T follicular helper cell (primary cell): ENCODE measurements around the gene HES4.
A peak's percentile ranks its signal among the peaks of the same experiment; 100 is the strongest.

ENCODE experiments used
- DNase-seq: peaks from one replicate; pipeline ENCODE4 v3.0.0-alpha.2; 2020; ENCODE audit warnings: low read depth

HES4 gene

DNA sequence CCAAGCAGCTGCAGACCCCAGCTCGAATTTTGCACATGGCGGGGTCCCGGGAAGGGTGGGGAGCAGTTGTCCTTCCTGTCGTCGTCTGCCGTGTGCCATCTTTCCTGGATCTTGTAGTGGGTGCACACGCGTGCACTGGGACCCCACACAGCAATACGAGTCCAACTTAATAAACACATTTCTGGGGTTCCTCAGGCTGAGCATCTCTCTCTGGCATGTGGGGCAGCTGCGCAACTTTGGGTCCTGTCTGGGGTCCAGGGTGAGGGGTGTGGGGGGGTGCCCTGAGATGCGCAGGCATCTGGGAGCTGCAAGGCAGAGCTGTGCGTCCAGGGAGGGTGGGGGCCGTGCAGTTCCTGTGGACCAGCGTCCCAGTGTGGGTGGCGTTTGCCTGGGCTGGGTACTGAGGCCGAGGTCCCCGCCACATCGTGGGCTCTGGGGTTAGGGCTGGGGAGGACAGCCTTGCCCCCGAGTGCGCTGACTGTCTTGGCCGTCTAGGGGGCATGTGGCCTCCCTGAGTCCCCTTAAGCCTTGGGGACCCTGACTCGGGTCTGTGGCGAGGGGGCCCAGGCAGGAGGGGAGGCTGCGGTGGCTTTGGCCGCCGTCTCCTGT is 34.3 kb downstream of the HES4 start:
- DNase-seq = no peak

DNA sequence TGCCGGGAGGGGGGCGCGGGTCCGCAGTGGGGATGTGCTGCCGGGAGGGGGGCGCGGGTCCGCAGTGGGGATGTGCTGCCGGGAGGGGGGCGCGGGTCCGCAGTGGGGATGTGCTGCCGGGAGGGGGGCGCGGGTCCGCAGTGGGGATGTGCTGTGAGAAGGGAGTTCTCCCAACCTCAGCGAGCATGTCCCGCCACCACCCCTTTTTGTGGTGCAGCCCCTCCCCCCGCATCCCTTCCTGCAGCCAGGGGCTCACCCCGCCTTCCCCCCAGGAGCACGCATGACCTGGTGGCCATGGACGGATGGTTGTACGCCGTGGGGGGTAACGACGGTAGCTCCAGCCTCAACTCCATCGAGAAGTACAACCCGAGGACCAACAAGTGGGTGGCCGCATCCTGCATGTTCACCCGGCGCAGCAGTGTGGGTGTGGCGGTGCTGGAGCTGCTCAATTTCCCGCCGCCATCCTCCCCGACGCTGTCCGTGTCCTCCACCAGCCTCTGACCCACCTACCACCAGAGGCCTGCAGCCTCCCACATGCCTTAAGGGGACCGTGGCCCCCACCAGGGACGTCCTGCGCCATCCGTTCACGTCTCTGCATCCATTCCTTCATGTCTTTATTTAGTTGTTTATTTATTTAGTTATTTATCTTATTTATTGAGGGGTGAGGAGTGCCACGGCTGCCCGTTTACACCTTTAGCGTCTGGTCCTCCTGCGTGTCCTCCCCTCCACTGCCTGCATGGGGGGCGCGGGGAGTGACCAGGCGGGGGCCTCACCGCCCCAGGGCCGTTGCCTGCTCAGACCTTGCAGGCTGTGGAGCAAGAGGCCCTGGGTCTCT is 35.0 kb downstream of the HES4 start:
- DNase-seq = no peak

DNA sequence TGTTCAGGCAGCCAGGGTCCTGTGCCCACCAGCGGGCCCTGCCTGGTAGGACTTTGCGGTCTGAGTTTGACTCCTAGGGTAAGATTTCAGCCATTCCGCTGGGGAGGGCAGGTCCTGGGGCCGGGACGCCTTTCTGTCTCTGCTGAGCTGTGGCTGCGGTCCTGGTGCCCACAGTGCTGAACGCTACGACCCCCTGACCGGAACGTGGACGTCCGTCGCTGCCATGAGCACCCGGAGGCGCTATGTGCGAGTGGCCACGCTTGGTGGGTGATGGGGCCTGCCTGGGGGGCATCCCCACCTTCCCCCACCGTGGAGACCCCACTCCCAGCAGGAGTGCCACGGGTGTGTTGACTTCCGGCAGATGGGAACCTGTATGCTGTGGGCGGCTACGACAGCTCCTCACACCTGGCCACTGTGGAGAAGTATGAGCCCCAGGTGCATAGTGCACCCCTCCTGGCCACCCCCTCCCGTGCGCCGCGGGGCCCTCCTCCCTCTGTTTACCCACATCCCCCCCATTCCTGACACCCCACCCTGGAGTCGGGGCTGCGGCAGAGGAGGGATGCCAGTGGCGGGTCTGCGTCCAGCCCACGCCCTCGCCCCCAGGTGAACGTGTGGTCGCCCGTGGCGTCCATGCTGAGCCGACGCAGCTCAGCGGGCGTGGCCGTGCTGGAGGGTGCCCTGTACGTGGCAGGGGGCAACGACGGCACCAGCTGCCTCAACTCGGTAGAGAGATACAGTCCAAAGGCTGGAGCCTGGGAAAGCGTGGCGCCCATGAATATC is 36.0 kb downstream of the HES4 start:
- DNase-seq = no peak

DNA sequence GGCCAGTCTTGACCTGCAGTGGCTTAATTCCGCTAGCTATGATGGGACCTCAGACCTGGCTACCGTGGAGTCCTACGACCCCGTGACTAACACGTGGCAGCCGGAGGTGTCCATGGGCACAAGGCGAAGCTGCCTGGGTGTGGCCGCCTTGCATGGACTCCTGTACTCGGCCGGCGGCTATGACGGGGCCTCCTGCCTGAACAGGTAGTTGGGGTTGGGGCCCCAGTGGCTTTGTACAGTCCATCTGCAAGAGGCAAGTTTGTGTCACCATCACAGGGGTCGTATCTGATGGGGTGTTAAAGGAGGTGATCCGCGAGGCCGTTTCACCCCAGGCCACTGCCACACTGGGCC is 36.6 kb downstream of the HES4 start:
- DNase-seq = no peak

DNA sequence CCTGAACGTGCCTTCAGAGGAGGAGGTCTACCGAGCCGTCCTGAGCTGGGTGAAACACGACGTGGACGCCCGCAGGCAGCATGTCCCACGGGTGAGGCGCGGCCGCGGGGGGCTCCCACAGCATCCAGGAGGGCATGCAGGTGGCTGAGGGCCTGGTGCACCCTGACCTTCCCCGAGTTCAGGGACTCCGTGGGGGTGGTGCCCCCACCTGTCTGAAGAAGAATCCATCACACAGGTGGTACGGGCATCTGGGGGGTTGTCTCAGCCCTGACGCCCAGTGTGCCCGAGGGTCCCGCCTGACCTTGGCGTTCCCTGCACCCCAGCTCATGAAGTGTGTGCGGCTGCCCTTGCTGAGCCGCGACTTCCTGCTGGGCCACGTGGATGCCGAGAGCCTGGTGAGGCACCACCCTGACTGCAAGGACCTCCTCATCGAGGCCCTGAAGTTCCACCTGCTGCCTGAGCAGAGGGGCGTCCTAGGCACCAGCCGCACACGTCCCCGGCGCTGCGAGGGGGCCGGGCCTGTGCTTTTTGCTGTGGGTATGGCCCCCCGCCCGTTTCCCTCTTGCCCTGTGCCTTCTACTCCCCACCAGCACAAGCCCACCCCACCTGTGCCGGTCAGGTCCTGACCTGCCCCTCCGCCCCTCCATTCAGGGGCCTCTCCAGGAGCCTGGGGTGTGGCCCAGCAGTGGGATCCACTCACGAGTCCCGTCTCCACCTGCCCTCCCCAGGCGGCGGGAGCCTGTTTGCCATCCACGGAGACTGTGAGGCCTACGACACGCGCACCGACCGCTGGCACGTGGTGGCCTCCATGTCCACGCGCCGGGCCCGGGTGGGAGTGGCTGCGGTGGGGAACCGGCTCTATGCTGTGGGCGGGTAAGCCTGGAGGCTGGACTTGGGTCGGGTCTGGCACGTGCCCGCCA is 37.3 kb downstream of the HES4 start:
- no peak for DNase-seq

DNA sequence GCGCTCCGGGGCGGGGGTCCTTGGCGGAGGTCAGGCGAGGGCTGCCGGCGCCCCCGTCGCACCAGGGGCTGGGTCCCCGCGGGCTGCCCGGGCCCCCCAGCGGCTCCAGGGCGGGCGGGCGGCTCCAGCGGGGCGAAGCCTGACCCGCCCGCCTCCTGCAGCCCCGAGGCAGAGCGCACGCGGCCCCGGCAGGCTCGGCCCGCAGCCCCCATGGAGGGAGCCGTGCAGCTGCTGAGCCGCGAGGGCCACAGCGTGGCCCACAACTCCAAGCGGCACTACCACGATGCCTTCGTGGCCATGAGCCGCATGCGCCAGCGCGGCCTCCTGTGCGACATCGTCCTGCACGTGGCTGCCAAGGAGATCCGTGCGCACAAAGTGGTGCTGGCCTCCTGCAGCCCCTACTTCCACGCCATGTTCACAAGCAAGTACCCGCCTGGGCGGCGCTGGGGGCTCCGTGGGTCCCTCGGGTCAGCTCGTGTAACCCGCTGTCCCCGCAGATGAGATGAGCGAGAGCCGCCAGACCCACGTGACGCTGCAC is 38.7 kb downstream of the HES4 start:
- no peak for DNase-seq

DNA sequence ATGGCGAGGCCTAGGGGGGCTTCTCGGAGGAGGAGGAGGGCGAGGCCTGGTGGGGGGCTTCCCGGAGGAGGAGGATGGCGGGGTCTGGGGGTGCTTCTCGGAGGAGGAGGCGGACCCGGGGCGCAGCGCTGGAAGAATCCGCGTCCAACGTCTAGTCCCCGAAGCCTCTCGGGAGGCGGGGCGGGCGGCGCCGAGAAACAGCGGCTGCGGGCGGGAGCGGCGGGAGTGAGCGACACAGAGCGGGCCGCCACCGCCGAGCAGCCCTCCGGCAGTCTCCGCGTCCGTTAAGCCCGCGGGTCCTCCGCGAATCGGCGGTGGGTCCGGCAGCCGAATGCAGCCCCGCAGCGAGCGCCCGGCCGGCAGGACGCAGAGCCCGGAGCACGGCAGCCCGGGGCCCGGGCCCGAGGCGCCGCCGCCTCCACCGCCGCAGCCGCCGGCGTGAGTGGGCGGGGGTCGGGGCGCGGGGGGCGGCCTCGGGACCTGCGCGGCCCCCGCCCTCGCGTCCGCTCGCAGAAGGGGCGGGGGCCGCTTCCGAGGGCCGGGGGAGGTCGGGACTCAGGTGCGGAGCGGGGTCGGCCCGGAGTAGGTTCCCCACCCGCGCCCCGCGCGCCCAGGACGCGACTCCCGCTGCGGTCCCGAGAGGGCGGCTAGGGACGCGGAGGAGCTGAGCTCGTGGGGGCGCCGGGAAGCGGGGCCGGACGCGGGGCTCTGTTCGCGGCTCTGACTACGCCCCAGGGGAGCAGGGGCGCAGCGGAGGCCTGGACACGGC is 39.4 kb downstream of the HES4 start, which contains the start of gene KLHL17:
Gene KLHL17, plus strand, starts transcription at position 222 of the 769 bp plus-strand sequence. Its CDS starts 110 bp downstream, at position 332.
- DNase-seq = peak; percentile 71

DNA sequence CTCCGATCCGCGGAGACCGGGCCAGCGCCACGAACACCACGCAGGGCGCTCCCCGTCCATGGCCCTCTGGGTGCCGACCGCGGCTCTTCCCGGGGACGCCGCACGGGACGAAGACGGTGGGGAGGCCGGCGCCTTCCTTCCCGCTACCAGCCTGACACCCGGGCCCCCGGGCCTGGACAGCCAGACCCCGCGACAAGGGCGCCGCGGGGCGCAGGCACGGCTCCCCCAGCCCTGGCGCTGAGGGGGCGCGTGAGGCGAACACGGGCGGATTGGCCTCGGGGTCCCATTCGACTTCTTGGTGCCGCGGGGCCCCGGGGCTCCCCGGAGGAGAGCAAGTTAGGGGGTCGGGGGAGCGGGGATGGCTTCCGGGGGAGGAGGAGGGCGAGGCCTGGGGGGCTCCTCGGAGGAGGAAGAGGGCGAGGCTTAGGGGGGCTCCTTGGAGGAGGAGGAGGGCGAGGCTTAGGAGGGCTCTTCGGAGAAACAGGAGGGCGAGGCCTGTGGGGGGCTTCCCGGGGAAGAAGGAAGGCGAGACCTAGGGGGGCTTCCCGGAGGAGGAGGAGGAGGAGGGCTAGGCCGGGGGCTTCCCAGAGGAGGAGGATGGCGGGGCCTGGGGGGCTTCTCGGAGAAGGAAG is 40.0 kb downstream of the HES4 start:
- no peak for DNase-seq

DNA sequence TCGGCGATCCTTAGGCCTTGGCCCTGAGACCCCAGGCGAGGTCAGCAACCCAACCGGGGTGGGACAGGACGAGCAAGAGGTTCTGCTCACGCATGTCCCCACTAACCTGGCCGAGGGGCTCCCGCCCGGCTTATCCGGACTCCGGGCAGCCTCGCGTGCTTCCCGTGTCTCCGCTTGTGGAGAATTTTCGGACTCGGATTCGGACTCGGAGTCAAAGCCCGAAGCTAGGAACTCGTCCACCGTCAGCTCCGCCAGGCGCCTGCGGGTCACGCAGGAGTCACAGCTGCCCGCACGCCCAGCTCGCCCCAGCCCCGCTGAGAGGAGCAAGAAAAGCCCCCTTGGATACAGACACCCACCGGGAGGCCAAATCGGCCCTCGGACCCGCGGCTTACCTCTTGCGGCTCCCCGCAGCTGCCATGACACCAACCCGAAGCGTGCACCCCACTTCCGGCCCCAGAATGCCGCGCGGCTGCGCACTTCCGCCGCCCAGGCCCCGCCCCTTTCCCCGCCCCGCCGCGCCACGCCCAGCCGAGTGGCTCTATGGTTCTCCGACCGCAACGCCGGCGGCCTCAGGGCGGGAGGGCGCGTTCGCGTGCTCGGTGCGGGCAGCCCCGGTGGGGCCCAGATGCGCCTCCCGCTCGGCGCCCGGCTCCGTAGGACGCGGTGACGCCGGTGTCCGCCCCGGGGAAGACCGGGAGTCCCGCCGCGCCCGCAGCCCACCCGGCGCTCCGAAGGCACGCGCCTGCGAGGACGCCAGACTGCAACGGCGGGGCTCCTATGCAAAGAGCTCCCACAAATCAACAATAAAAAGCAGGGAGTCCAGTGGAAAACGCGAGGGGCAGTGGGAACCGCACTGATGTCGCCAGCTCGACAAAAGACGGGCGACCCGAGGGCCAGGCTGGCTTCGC is 40.8 kb downstream of the HES4 start, which contains the start of gene NOC2L:
Gene NOC2L, minus strand, starts transcription at position 434 of the 908 bp plus-strand sequence. Its CDS starts 16 bp downstream, at position 418.
- DNase-seq = peak; percentile 92

DNA sequence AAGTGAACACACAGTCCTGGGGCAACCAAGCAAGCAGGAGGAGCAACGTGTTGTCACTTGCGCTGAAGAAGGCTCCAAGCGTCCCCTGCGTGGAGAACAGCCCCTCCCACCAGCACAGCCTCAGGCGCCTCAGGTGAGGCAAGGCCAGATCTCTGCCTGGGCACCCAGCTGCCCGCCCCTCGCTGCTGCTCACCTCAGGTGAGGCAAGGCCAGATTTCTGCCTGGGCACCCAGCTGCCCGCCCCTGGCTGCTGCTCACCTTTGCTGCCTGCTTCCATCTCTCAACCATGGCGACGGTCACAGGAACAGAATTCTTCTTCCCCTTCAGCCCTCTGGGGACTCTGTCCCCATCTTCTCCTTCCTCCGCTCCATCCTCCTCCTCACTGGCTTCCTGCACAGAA is 43.3 kb downstream of the HES4 start:
- DNase-seq = no peak

DNA sequence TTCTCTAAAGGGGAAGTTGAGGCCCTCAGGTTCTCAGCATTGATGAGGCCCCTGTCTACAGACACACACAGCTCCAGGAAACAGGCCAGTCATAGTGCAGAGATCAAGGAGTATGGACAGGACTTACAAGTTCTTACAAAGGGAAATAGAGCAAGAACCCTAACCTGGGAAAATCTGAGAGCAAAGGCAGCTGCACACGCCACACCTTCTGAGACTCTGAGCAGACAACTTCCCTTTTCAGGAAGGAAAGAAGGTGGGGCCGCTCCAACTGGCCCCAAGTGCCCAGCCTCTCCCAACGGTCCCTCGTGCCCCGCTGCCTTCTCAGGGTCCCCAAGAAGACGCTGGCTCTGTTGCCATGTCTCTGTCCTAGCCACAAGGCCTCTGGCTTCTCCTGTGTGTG is 44.4 kb downstream of the HES4 start:
- no peak for DNase-seq

DNA sequence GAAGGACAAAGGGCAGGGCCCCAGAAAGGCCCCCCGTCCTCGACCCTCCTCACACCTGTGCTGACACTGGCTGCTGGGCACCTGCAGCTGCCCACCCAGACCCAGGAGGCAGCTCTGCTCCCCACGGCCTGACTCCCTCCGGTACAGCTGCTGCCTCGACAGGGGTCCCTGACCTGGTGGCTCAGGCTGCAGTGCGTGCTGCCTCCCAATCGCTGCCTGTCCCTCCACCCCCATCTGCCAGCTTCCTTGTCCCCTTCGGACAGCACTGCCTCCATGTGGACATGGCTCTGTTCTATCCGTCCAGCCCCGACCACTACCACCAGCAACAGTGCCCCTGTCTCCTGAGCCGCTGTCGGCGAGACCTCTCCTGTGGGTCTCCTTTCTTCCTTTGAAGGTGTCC is 45.0 kb downstream of the HES4 start:
- DNase-seq = no peak

DNA sequence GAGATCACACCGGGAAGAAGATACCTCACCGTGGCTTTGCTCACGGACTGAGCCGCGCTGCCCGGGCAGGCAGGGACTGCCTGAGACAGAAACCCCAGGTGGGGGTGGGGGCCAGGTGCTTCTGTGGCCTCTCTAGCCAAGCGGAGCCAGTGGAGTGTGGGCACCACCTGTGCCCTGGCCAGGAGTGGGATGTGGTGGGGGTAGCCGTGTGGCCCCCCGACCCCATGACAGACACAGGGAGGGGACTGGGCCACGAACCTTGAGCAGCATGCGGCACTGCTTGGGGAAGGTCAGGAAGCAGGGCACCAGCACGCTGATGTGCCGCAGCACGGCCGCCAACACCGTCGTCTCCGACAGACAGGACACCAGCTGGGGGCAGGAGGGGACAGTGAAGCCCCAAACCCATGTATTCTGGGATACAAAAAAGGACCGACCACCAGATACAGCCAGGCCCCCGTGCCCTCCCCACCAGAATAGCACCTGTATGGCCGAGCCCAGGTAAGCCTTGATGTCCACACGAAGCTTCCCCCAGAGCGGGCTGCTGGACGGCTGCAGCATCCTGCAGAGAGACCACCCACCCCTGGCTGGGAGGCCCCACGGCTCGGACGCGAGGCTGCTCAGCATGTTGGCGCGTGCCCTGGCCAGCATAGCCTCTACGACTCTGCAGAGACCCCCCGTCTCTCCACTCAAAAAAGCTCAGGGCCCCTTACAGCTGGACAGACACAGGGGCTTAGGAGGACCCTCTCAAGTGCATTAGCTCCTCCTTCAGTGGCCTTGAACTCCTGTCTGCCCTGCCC is 46.2 kb downstream of the HES4 start:
- DNase-seq = no peak

DNA sequence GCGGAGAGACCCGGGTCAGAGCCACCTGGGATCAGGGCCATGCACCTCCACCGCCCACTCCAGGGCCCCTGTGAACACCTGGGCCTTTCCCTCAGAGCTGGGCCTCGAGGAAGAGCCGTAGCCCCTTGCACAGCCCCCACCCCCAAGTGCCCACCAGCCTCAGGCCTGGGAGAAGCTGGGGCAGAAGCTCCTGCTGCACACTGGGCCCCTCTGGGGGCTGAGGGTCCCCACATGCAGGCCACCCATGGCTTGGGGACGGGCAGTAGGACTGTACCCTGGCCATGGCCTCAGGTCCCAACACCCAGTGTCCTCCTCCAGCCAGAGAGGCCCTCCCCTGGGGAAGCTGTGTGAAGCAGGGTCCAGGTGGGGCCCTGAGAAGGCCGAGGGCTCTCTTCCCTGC is 47.3 kb downstream of the HES4 start:
- DNase-seq = no peak

DNA sequence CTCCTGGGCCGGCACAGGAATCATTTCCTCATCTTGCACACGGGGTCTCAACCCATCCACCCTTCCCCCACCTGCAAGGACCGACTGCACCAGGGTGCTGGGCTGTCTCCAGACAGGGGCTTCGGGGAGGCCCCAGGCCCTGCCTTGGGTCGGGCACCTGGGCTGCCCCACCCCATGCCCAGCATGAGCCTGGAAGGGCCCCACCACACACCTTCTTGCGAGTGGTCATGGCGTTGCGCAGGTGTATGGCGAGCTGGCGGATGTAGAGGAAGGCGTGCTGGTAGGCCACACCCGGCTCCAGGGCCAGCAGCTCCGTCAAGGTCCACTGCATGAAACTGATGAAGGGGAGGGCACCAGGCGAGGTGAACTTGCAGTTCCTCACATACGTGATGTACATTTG is 47.7 kb downstream of the HES4 start:
- no peak for DNase-seq

DNA sequence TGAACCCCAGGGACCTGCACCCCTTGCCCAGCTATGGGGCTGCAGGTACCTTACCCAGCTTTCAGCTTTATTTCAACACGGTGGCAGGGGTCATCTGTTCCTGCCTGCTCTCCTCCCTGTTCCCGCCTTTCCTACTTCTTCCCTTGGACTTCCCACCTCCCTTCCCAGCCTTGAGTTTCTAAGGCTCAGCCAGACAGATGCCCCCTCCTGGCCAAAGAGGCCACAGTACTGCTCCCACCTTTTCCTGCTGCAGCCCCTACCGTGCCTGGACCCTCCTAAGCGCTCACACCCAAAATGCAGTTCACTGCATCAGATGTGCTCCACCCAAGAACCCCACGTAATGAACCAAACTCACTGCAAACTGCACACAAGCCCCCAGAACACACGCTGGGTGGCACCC is 48.5 kb downstream of the HES4 start:
- DNase-seq = no peak

DNA sequence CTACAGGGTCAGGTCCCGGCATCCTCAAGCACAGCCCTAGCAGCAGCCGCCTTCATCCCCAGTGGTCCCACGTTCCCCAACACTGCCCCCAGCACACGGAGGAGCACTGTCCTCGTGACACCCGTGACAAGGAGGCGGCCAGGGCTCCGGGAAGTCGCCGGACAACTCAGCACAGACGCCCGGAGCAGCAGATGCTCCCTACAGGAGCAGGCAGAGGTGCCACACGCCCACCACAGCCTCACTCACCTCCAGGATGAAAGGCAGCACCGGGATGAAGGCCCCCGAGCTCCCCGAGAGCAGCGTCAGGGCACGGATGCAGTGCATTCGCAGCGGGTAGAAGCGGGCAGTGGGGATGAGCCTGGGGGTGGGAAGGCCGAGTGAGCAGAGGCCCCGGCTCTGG is 49.0 kb downstream of the HES4 start:
- DNase-seq = no peak

DNA sequence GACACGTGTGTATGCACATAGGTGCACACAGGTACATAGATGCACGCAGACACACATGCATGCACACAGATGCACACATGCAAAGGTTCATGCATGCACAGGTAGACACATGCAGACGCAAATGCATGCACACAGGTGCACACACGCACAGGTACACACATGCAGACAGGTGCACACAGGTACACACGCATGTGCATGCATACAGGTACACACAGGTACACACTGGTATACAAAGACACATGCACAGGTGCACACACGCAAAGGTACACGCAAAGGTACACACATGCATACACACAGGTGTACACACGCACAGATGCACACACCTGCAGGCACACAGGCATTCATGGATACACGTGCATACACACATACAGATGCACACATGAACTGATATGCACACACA is 49.6 kb downstream of the HES4 start:
- no peak for DNase-seq
